Heart right ventricle (tissue), 16 donors: ENCODE results near the gene MAPT. TPM values are rescaled to one million over a fixed set of nuclear protein-coding genes. Genes with fewer than 3 reads are reported as not detected.

Experiments
- ATAC-seq, 8 donors: fragments of 200-7000 bp; cut with Tn5 transposase; one replicate each; pipeline ENCODE4 v1.9.1; 2020; ENCODE audit warnings: mild to moderate bottlenecking in 8 of 8, moderate library complexity in 8 of 8, moderate number of reproducible peaks in 1 of 8
- DNase-seq, 2 donors: peaks; one replicate each; pipeline ENCODE4 v3.0.0-alpha.2; 2020
- H3K27ac ChIP-seq, 10 donors: fragments of 200-600 bp; sonication (generic) in 2 of 10; one replicate each; pipeline versions ENCODE4 v1.5.0 to v1.8.0; 2020 to 2022; ENCODE audit warnings: mild to moderate bottlenecking in 3 of 10
- H3K27me3 ChIP-seq, 7 donors: fragments of 200-600 bp; one replicate each; pipeline ENCODE4 v1.8.0; 2021 to 2022; ENCODE audit warnings: mild to moderate bottlenecking in 2 of 7
- H3K36me3 ChIP-seq, 9 donors: fragments of 200-600 bp; sonication (generic) in 1 of 9; one replicate each; pipeline versions ENCODE4 v1.5.0 to v1.8.0; 2020 to 2022; ENCODE audit warnings: mild to moderate bottlenecking in 2 of 9
- H3K4me1 ChIP-seq, 9 donors: fragments of 200-600 bp; sonication (generic) in 1 of 9; one replicate each; pipeline versions ENCODE4 v1.5.0 to v1.8.0; 2020 to 2022; ENCODE audit warnings: mild to moderate bottlenecking in 4 of 9
- H3K4me3 ChIP-seq, 10 donors: fragments of 200-600 bp; sonication (generic) in 2 of 10; one replicate each; pipeline versions ENCODE4 v1.5.0 to v1.8.0; 2020 to 2022; ENCODE audit warnings: mild to moderate bottlenecking in 7 of 10, moderate library complexity in 2 of 10
- H3K9me3 ChIP-seq, 11 donors: fragments of 200-600 bp in 10 of 11; sonication (generic) in 2 of 11; one replicate each; pipeline versions ENCODE4 v1.5.0 to v1.8.0; 2013 to 2022; ENCODE audit warnings: mild to moderate bottlenecking in 2 of 11, control low read depth in 1 of 11, moderate library complexity in 1 of 11
- CTCF ChIP-seq, 9 donors: fragments of 200-600 bp; sonication (generic) in 2 of 9; IDR thresholded peaks; one replicate each; pipeline versions ENCODE4 v1.5.0 to v1.8.0; 2021 to 2022; ENCODE audit warnings: antibody characterized with exemption in 9 of 9, mild to moderate bottlenecking in 5 of 9, moderate library complexity in 1 of 9
- WGBS, 2 donors: extraction: QIAGEN DNeasy Blood & Tissue Kit; methylation state at CpG; one replicate each; pipeline ENCODE4 v1.1.7; 2013; ENCODE audit warnings: inconsistent platforms in 1 of 2; 5-methylcytosine and 5-hydroxymethylcytosine counted together
- intact Hi-C, 10 donors: fragments of 100-400 bp; cut with DNase I; formaldehyde crosslinking; loops; one replicate each; pipeline versions ENCODE4 v1.11.1 to v1.14.2; 2022
- polyA plus RNA-seq, 2 donors: library from polyadenylated mRNA; stranded (reverse); fragments of 200-250 nt; gene quantifications; one replicate each; pipeline ENCODE4 v1.2.3, GENCODE V29; 2013
- total RNA-seq, 10 donors: library from RNA; stranded (reverse); fragmentation: NEBNext Ultra II Directional in 3 of 10; extraction: Animal tissue kit (Norgen Biotek cat#: 25700) in 3 of 10; gene quantifications; one replicate each; pipeline versions ENCODE4 v1.2.1 to v1.2.4, GENCODE V29; 2021 to 2023
- donor health status: Arrhythmogenic right ventricular cardiomyopathy.
- donor health status: ischemic (EF 13 %, LVEDD 7.1; RV severe dilation, severe dysfunction).
- donor health status: healthy with polysubstance abuse.
- donor health status: DM: no; HTN: yes; CAD: no.
- donor health status: DM: no; HTN: no; CAD: no.
- donor health status: ischemic (EF 25% LVEDD 6.9; RV normal size, moderate dysfunction).
- donor health status: ischemic (EF 25% LVEDD 5.7; RV mildly dilated, moderate dysfunction).
- donor health status: healthy.
- donor health status: DM: yes; HTN: yes; CAD: no.
- donor health status: Ischemic cardiomyopathy.
- donor health status: ischemic (EF 35%, LVEDD 5.7; RV mildly dilated, moderate dysfunction).
- donor health status: nonischemic (EF 11% LVEDD 7.7; RV severe dilation, severe dysfunction).
- donor health status: DM: yes; HTN: yes; CAD: no.
- donor health status: PGD.
- donor health status: ischemic (EF 29% LVEDD 5.4; RV normal size, mild dysfunction).
- donor health status: nonischemic (EF 23%, LVEDD 6.1; RV moderate dilation, normal function).

The MAPT gene
- total and polyA plus RNA-seq, 12 donors, result 0.90 to 63.3 (median 32.5) TPM

DNA sequence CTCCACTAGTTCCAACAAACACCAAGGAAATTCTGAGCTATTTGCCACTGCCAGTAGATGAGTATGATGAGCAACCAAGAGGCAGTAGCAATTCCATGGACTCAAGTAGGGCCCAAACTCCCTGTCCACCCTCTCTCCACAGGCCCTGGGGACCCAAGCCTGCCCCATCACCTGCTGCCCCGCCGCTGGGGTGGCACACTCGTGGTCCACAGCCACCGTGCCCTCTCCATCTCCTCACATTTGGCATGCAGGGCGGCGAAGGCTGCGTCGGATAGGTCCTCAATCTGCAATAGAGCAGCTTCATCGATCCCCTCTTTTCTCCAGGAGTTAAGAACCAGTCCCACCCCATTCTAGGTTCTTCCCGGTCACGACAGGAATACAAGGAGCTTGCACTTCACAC, 138.6 kb downstream of the MAPT start:
- H3K9me3 ChIP-seq, result no peaks in the 10 kb centered on the region
- no peak overlapping the region for H3K4me3 ChIP-seq
- no peak for TF ChIP-seq CTCF (IDR thresholded peaks at IDR 0.05)
- no peak for DNase-seq
- no peak for ATAC-seq
- H3K27ac ChIP-seq, result no peak overlapping the region
- H3K36me3 ChIP-seq, result peaks cover 0 to 100% (median 65%) of the 10 kb centered on the region in 9 donors
- H3K27me3 ChIP-seq, result no peaks in the 10 kb centered on the region
- H3K4me1 ChIP-seq, result peaks cover 0 to 14% (median 9%) of the 10 kb centered on the region in 9 donors
- intact Hi-C loops, result loop anchor here in 1 of 10 donors (1.0 kb wide), 1 partner anchor 30 kb away; no protein-coding TSS in a partner anchor
- 94 to 97% methylated on average over 11 of the region's 11 CpGs for WGBS, 2 donors

DNA sequence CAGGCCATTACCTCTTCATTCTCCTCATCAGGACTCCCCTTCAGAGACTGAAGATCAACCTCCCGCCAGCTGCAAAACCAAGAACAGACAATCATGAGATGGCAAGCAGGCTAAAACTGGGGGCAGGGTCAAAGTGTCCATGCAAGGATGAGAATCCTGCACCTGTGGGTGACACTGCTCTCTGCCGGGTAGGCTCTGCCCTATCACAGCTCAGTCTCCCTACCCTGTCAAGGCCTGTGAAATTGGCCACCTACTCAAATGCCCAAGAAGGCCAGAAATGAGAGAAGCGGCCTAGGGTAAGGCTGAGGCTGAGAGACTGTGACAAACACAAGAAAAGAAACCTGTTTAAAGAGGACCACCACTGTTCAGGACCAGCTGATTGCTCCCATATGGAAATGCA, 139.0 kb downstream of the MAPT start:
- ATAC-seq, result no peak
- Histone ChIP-seq H3K36me3 (peaks cover 0 to 100% (median 70%) of the 10 kb centered on the region in 9 donors), H3K4me3 (no peak overlapping the region), H3K27ac (no peak overlapping the region), H3K4me1 (peaks cover 0 to 11% (median 5%) of the 10 kb centered on the region in 9 donors), H3K9me3 (no peaks in the 10 kb centered on the region), H3K27me3 (no peaks in the 10 kb centered on the region)
- TF ChIP-seq CTCF (IDR thresholded peaks at IDR 0.05), result no peak
- WGBS, 2 donors, result 94 to 97% methylated on average over 3 of the region's 3 CpGs
- DNase-seq, result no peak
- intact Hi-C loops, result loop anchor here in 1 of 10 donors (1.0 kb wide), 1 partner anchor 30 kb away; no protein-coding TSS in a partner anchor

DNA sequence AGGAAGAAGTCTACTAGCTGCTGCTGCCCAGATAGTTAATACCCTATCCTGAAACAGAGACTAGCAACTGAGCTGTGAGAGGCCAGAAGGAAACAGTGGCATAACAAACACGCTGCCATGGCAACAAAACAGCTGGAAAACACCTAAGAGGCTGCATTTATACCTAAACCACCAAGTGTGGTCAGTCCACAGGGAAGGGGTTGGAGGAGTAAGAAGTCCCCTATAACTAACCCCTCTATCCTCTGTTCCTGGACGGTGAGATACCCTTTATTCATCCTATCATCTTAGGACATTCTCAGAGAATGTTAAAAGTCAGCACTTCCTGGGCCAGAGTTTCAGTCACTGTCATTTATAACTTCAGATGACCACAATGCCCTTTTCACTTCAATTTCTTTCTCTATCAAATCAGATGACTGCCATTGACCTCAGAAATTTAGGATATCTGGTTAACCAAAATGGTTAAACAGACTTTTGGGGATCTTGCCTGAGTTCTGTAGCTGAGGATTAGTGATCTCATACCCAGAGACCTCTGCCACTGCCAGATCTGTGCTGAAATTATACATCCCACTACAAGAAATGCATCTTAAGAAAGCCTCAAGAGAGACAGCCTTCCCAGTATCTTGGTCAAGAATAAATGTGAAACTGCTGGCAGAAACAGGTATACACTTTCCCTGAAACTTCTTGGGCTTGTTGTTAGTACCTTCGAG, 140.9 kb downstream of the MAPT start:
- Histone ChIP-seq H3K27ac (no peak overlapping the region), H3K9me3 (no peaks in the 10 kb centered on the region), H3K27me3 (no peaks in the 10 kb centered on the region), H3K4me1 (peaks cover 0 to 21% (median 10%) of the 10 kb centered on the region in 9 donors), H3K4me3 (no peak overlapping the region), H3K36me3 (peaks cover 0 to 100% (median 81%) of the 10 kb centered on the region in 9 donors)
- intact Hi-C loops, result loop anchor here in 1 of 10 donors (5.0 kb wide), 1 partner anchor 162 kb away; no protein-coding TSS in a partner anchor
- no peak for ATAC-seq
- WGBS, 2 donors, result 74 to 78% methylated on average over 3 of the region's 3 CpGs
- no peak for TF ChIP-seq CTCF (IDR thresholded peaks at IDR 0.05)
- DNase-seq, result no peak

GRCh38 chr17:46036491-46036890, 142.1 kb downstream of the MAPT start:
- intact Hi-C loops, result loop anchor here in 1 of 10 donors (5.0 kb wide), 1 partner anchor 161 kb away; no protein-coding TSS in a partner anchor
- no peak overlapping the region for H3K27ac ChIP-seq
- WGBS, 2 donors, result 94 to 95% methylated on average over 6 of the region's 6 CpGs
- ATAC-seq, result no peak
- DNase-seq, result no peak
- no peak overlapping the region for H3K4me3 ChIP-seq
- peaks cover 0 to 100% (median 69%) of the 10 kb centered on the region in 9 donors for H3K36me3 ChIP-seq
- TF ChIP-seq CTCF (IDR thresholded peaks at IDR 0.05), result no peak
- H3K9me3 ChIP-seq, result no peaks in the 10 kb centered on the region
- no peaks in the 10 kb centered on the region for H3K27me3 ChIP-seq
- H3K4me1 ChIP-seq, result peaks cover 0 to 23% (median 10%) of the 10 kb centered on the region in 9 donors
